Measurements from ENCODE around the gene KLK13.

DNA sequence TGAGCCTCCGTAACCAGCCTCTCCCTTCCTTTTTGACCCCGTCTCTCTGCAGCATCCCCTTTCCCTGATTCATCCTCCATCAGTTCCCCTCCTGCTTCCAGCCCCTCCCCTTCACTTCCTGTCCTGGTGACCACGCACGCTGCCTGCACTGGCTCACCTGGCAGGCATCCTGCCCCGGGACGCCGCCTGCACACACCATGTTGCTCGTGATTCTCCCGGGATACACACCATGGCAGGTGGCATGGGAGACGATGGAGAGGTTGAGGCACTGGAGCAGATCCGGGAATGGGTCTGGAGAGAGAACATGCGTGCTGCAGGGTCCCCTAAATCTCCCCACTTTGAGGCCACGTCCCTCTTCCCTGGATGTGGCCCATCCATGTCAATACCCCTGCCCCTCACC is 34.3 kb downstream of the KLK13 start:
- TF ChIP-seq, protein P1, sequence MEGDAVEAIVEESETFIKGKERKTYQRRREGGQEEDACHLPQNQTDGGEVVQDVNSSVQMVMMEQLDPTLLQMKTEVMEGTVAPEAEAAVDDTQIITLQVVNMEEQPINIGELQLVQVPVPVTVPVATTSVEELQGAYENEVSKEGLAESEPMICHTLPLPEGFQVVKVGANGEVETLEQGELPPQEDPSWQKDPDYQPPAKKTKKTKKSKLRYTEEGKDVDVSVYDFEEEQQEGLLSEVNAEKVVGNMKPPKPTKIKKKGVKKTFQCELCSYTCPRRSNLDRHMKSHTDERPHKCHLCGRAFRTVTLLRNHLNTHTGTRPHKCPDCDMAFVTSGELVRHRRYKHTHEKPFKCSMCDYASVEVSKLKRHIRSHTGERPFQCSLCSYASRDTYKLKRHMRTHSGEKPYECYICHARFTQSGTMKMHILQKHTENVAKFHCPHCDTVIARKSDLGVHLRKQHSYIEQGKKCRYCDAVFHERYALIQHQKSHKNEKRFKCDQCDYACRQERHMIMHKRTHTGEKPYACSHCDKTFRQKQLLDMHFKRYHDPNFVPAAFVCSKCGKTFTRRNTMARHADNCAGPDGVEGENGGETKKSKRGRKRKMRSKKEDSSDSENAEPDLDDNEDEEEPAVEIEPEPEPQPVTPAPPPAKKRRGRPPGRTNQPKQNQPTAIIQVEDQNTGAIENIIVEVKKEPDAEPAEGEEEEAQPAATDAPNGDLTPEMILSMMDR (IDR thresholded peaks at IDR 0.05): no peak
- TF ChIP-seq ZFX (IDR thresholded peaks at IDR 0.05; ENCODE audit: borderline replicate concordance): no peak

All from 22Rv1 (cell line).